ENCODE measurements around the gene ARL6IP4. TPM values are rescaled to one million over a fixed set of nuclear protein-coding genes. Genes with fewer than 3 reads are reported as not detected.
"Not testable (repeated sequence)": the region's sequence is repeated elsewhere in the genome, so short reads cannot be mapped to it uniquely, and the experiment has no call there.

Gene ARL6IP4
- total and polyA plus RNA-seq, 7 experiments from 2014 or later, result 137 to 295 (median 186) TPM

DNA sequence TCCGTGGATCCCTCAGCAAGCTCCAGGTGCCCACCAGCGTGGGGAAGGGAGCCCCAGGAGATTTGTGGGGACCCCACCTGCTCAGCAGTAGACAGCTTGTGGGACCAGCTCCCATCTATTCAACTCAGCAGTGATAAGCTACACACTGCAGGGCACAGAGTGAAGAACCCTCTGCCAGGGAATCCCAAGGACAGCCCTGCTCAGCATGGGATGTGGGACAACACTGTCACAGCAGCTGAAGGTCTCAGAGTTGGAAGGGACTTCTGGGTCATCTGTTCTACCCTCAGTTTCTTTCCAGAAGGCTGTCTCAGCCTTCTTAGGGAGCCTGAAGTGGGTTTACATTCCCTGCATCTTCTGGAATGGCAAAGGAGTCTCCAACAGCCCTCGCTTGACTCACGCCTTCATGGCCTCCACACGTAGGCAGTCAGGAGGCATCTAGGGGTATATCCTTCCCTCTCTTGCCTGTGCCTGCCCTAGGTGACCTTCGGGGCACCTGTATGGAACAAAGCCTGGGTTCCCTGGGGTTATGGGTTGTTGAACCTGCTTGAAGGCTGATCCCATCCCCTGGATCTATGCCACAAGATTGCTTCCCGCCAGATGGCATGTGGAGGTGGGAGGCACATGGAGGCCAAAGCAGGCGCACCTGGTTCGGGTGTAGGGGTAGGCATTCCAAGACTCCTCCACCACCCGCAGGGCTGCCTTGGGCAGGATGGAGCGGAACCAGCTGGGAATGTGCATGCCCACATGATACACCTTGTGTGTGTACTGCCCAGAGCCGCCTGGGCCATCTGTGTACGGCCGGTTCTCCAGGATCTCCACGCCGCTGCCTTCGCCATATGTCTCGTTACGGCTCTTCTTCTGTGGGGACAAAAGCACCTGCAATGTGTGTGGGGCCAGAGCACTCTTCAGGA lies 33.0 kb downstream of the ARL6IP4 start:
- POLR2A ChIA-PET, result no interaction called here
- intact Hi-C loops (cut with micrococcal nuclease), result no loop called here
- H3K27me3 Mint-ChIP-seq, result no peaks in the 10 kb centered on the region

DNA sequence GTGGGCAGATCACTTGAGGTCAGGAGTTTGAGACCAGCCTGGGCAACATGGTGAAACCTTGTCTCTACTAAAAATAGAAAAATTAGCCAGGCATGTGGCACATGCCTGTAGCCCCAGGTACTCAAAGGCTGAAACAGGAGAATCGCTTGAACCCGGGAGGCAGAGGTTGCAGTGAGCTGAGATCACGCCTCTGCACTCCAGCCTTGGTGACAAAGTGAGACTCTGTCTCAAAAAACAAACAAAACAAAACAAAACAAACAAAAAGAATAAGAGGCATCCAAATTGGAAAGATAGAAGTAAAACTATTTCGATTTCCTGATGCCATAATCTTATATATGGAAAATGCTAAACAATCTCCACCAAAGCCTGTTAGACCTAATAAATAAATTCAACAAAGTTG lies 34.0 kb downstream of the ARL6IP4 start:
- CTCF ChIA-PET, result interaction anchor here (0.6 kb wide), 1 partner anchor 219 kb away, joined by 3 read pairs; no protein-coding TSS in a partner anchor
- POLR2A ChIA-PET; H3K27me3 ChIP-seq (ENCODE audit: control insufficient read depth in 2 of 2, insufficient read depth in 2 of 2, low read length in 2 of 2); H3K4me3 ChIP-seq (ENCODE audit: low read length); H3K27me3 Mint-ChIP-seq; H3K9me3 ChIP-seq (ENCODE audit: control insufficient read depth in 2 of 3, low read length in 3 of 3); H3K4me3 Mint-ChIP-seq; ATAC-seq; H3K4me1 ChIP-seq (ENCODE audit: control insufficient read depth in 2 of 2, insufficient read depth in 2 of 2, low read length in 2 of 2); intact Hi-C loops (cut with micrococcal nuclease); DNase-seq; H3K9me3 Mint-ChIP-seq; H3K27ac ChIP-seq (ENCODE audit: low read depth, low read length): not testable (repeated sequence)
- Mint-ChIP-seq H3K4me1 (peaks cover 0 to 31% (median 20%) of the 10 kb centered on the region in 7 donors), H3K36me3 (peaks cover 0 to 31% (median 0%) of the 10 kb centered on the region in 5 donors), H3K27ac (peak overlapping the region in 2 of 9 donors; percentile 0 to 46)
- H3K36me3 ChIP-seq (ENCODE audit: control insufficient read depth in 2 of 3, insufficient read depth in 3 of 3, low read length in 3 of 3), result peaks cover 0 to 48% (median 2%) of the 10 kb centered on the region in 3 experiments

More for the DNA sequence above, 33.0 kb downstream of the ARL6IP4 start:
- Mint-ChIP-seq H3K4me3 (no peak overlapping the region), H3K27ac (peak overlapping the region in 1 of 9 donors; percentile 33), H3K36me3 (peaks cover 0 to 32% (median 0%) of the 10 kb centered on the region in 5 donors), H3K4me1 (peaks cover 0 to 24% (median 15%) of the 10 kb centered on the region in 7 donors), H3K9me3 (no peaks in the 10 kb centered on the region)
- Histone ChIP-seq H3K27me3 (ENCODE audit: control insufficient read depth in 2 of 2, insufficient read depth in 2 of 2, low read length in 2 of 2) (no peaks in the 10 kb centered on the region), H3K4me3 (ENCODE audit: low read length) (no peak overlapping the region), H3K27ac (ENCODE audit: low read depth, low read length) (no peak overlapping the region), H3K36me3 (ENCODE audit: control insufficient read depth in 2 of 3, insufficient read depth in 3 of 3, low read length in 3 of 3) (peaks cover 0 to 59% (median 2%) of the 10 kb centered on the region in 3 experiments), H3K9me3 (ENCODE audit: control insufficient read depth in 2 of 3, low read length in 3 of 3) (no peaks in the 10 kb centered on the region), H3K4me1 (ENCODE audit: control insufficient read depth in 2 of 2, insufficient read depth in 2 of 2, low read length in 2 of 2) (no peaks in the 10 kb centered on the region)
- DNase-seq (no peak), ATAC-seq (no peak)
- CTCF ChIA-PET, result interaction anchor here (0.6 kb wide), 1 partner anchor 218 kb away, joined by 3 read pairs; no protein-coding TSS in a partner anchor

DNA sequence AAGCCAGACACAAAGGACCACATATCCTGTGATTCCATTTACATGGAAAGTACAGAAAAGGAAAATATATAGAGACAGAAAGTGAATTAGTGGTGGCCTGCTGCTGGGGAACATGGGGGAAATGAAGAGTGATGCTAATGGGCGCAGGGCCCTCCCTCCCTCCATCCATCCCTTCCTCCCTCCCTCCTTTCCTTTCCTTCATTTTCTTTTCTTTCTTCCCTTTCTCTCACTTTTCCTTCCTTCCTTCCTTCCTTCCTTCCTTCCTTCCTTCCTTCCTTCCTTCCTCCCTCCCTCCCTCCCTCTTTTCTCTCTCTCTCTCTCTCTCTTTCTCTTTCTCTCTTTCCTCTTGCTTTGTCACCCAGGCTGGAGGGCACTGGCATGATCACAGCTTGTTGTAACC lies 37.3 kb downstream of the ARL6IP4 start:
- no peak overlapping the region for H3K27ac ChIP-seq (ENCODE audit: low read depth, low read length)
- H3K9me3 ChIP-seq (ENCODE audit: control insufficient read depth in 2 of 3, low read length in 3 of 3), result no peaks in the 10 kb centered on the region
- Mint-ChIP-seq H3K4me3 (no peak overlapping the region), H3K36me3 (peaks cover 0 to 18% (median 0%) of the 10 kb centered on the region in 5 donors), H3K27ac (peak overlapping the region in 1 of 9 donors; percentile 20), H3K9me3 (no peaks in the 10 kb centered on the region), H3K27me3 (no peaks in the 10 kb centered on the region), H3K4me1 (peaks cover 3 to 45% (median 30%) of the 10 kb centered on the region in 7 donors)
- ChIA-PET CTCF (no interaction called here), POLR2A (no interaction called here)
- no peak overlapping the region for H3K4me3 ChIP-seq (ENCODE audit: low read length)
- H3K4me1 ChIP-seq (ENCODE audit: control insufficient read depth in 2 of 2, insufficient read depth in 2 of 2, low read length in 2 of 2), result no peaks in the 10 kb centered on the region
- ATAC-seq (no peak), DNase-seq (no peak)
- H3K27me3 ChIP-seq (ENCODE audit: control insufficient read depth in 2 of 2, insufficient read depth in 2 of 2, low read length in 2 of 2), result no peaks in the 10 kb centered on the region
- peaks cover 0 to 27% (median 2%) of the 10 kb centered on the region in 3 experiments for H3K36me3 ChIP-seq (ENCODE audit: control insufficient read depth in 2 of 3, insufficient read depth in 3 of 3, low read length in 3 of 3)
- intact Hi-C loops (cut with micrococcal nuclease), result no loop called here

DNA sequence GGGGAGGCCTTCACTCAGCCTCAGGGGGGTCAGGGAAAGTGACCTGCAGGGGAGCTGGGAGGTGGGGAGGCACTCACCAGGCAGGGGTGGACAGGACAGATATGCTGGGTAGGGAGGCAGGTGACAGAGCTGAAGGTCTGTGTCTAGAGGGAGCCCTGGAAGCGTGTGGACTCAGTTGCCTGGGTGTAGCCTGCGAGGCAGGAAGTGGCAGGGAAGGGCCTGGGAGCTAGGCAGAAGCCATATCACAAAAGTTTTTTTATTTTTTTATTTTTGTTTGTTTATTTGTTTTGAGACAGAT lies 39.3 kb downstream of the ARL6IP4 start:
- Mint-ChIP-seq H3K4me1 (peaks cover 11 to 61% (median 45%) of the 10 kb centered on the region in 7 donors), H3K27ac (peak overlapping the region; percentile 2 to 76 (median 69)), H3K4me3 (peak overlapping the region in 1 of 10 donors; percentile 69), H3K9me3 (no peaks in the 10 kb centered on the region), H3K36me3 (peaks cover 0 to 17% (median 0%) of the 10 kb centered on the region in 5 donors), H3K27me3 (no peaks in the 10 kb centered on the region)
- no peak overlapping the region for H3K27ac ChIP-seq (ENCODE audit: low read depth, low read length)
- ChIA-PET CTCF (interaction anchor here (0.6 kb wide), 1 partner anchor 552 kb away, joined by 4 read pairs; no protein-coding TSS in a partner anchor), POLR2A (no interaction called here)
- ATAC-seq, result no peak
- no peaks in the 10 kb centered on the region for H3K27me3 ChIP-seq (ENCODE audit: control insufficient read depth in 2 of 2, insufficient read depth in 2 of 2, low read length in 2 of 2)
- no peak for DNase-seq
- H3K9me3 ChIP-seq (ENCODE audit: control insufficient read depth in 2 of 3, low read length in 3 of 3), result no peaks in the 10 kb centered on the region
- no peaks in the 10 kb centered on the region for H3K4me1 ChIP-seq (ENCODE audit: control insufficient read depth in 2 of 2, insufficient read depth in 2 of 2, low read length in 2 of 2)
- intact Hi-C loops (cut with micrococcal nuclease), result no loop called here
- H3K36me3 ChIP-seq (ENCODE audit: control insufficient read depth in 2 of 3, insufficient read depth in 3 of 3, low read length in 3 of 3), result peaks cover 0 to 12% (median 2%) of the 10 kb centered on the region in 3 experiments
- H3K4me3 ChIP-seq (ENCODE audit: low read length), result no peak overlapping the region

DNA sequence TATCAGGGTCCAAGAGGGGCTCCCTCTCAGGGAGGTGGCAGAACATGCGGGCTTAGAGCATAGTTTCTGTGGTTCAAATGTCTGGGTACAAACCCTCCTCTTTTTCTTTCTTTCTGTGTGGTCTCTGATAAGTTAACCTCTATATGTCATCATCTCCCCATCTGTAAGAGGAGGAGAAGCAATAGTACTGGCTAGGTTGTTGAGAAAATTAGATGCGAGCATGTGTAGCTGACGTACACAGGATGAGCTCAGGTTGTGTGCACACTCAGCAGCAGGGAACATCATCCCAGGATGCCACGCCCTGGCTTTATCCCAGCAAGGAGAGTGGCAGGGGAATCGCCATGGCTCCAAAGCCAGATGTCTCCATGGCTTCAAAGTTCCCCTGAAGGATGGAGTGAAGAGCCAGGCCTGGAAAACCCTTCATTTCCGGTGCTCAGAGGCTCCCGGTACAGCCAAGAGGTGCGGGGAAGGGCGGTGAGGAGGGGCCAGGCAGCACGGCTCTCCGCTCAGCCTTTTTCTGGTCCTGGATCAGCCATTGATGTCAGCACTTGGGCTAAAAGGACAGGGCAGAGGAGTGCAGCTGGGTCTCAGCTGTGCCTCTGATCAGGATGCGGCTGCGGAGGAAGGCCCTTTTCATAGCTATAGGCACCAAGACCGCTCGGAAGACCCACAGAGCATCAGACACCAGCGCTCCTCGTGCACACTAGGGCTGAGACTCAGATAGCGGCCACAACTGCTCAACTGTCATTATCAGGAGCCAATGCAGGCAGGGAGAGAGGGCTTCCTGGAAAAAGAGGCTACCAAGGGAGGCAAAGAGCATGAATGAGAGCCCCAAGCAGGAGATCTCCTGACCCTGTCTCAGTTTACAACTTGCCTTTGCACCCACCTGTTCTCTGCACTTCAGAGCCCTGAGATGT lies 41.5 kb downstream of the ARL6IP4 start:
- peaks cover 0 to 25% (median 2%) of the 10 kb centered on the region in 3 experiments for H3K36me3 ChIP-seq (ENCODE audit: control insufficient read depth in 2 of 3, insufficient read depth in 3 of 3, low read length in 3 of 3)
- POLR2A ChIA-PET, result no interaction called here
- no peak overlapping the region for H3K27ac ChIP-seq (ENCODE audit: low read depth, low read length)
- no peaks in the 10 kb centered on the region for H3K9me3 Mint-ChIP-seq
- H3K4me1 ChIP-seq (ENCODE audit: control insufficient read depth in 2 of 2, insufficient read depth in 2 of 2, low read length in 2 of 2), result peaks cover 0 to 3% of the 10 kb centered on the region in 2 donors
- H3K9me3 ChIP-seq (ENCODE audit: control insufficient read depth in 2 of 3, low read length in 3 of 3), result no peaks in the 10 kb centered on the region
- no peak overlapping the region for H3K4me3 ChIP-seq (ENCODE audit: low read length)
- H3K36me3 Mint-ChIP-seq, result peaks cover 0 to 7% (median 0%) of the 10 kb centered on the region in 5 donors
- H3K27ac Mint-ChIP-seq, result peak overlapping the region in 3 of 9 donors; percentile 27 to 75 (median 43)
- peaks cover 16 to 69% (median 51%) of the 10 kb centered on the region in 7 donors for H3K4me1 Mint-ChIP-seq
- no peaks in the 10 kb centered on the region for H3K27me3 Mint-ChIP-seq
- H3K4me3 Mint-ChIP-seq, result no peak overlapping the region
- intact Hi-C loops (cut with micrococcal nuclease), result no loop called here
- CTCF ChIA-PET, result no interaction called here
- no peak for DNase-seq
- H3K27me3 ChIP-seq (ENCODE audit: control insufficient read depth in 2 of 2, insufficient read depth in 2 of 2, low read length in 2 of 2), result no peaks in the 10 kb centered on the region
- ATAC-seq, result no peak

DNA sequence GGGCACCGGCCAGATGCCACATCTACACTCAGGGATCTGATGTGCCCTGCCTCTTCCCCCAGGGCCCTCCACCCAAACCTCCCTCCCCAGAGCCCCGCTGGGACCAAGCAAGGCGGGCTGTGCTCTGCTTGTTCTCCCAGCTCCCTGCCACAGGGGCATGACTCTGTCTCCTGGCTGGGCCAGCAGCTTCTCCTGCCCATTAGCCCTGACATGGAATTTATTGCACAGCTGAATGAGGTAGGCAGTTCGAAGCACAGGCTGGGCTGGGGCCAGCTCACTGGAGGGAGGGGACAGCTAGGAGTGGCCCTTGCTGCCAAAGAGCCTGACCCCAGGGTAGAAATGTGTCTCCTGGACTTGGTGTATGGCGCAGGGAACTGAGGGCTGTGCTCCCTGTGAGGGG lies 42.4 kb downstream of the ARL6IP4 start:
- peaks cover 17 to 65% (median 52%) of the 10 kb centered on the region in 7 donors for H3K4me1 Mint-ChIP-seq
- ChIA-PET CTCF (no interaction called here), POLR2A (no interaction called here)
- peaks cover 0 to 16% (median 0%) of the 10 kb centered on the region in 5 donors for H3K36me3 Mint-ChIP-seq
- H3K27me3 Mint-ChIP-seq, result no peaks in the 10 kb centered on the region
- no peak overlapping the region for H3K4me3 ChIP-seq (ENCODE audit: low read length)
- no peak overlapping the region for H3K27ac ChIP-seq (ENCODE audit: low read depth, low read length)
- H3K27ac Mint-ChIP-seq, result peak overlapping the region in 1 of 9 donors; percentile 28
- ATAC-seq, result no peak
- no peak overlapping the region for H3K4me3 Mint-ChIP-seq
- no peaks in the 10 kb centered on the region for H3K9me3 ChIP-seq (ENCODE audit: control insufficient read depth in 2 of 3, low read length in 3 of 3)
- intact Hi-C loops (cut with micrococcal nuclease), result no loop called here
- H3K9me3 Mint-ChIP-seq, result peaks cover 0 to 1% (median 0%) of the 10 kb centered on the region in 11 donors
- DNase-seq, result no peak
- H3K27me3 ChIP-seq (ENCODE audit: control insufficient read depth in 2 of 2, insufficient read depth in 2 of 2, low read length in 2 of 2), result no peaks in the 10 kb centered on the region
- peaks cover 0 to 34% (median 0%) of the 10 kb centered on the region in 3 experiments for H3K36me3 ChIP-seq (ENCODE audit: control insufficient read depth in 2 of 3, insufficient read depth in 3 of 3, low read length in 3 of 3)
- H3K4me1 ChIP-seq (ENCODE audit: control insufficient read depth in 2 of 2, insufficient read depth in 2 of 2, low read length in 2 of 2), result peaks cover 0 to 3% of the 10 kb centered on the region in 2 donors

All from naive thymus-derived CD4-positive, alpha-beta T cell (primary cell).